Loucy (cell line): ENCODE measurements around the gene JAM2.

Source experiments
- CTCF ChIP-seq: fragments of 200-600 bp; sonication (generic); conservative IDR thresholded peaks from 2 replicates; pipeline ENCODE4 v1.5.1; 2014; ENCODE audit warnings: mild to moderate bottlenecking, antibody characterized with exemption, low read length
- EZH2phosphoT487 ChIP-seq: fragments of 200-600 bp; IDR thresholded peaks from 2 replicates; pipeline ENCODE4 v1.6.1; 2018; ENCODE audit warnings: antibody characterized with exemption, mild to moderate bottlenecking, moderate library complexity, borderline replicate concordance

GRCh38 chr21:25676451-25676850 lies 37.4 kb downstream of the JAM2 start:
- TF ChIP-seq CTCF (no peak), EZH2phosphoT487 (no peak)
